GM21528 (cell line): ENCODE results near the gene STON2.

Source experiments
- ATAC-seq: cut with Tn5 transposase; IDR thresholded peaks from one replicate; pipeline ENCODE4 v1.9.1; 2021; ENCODE audit warnings: mild to moderate bottlenecking, moderate library complexity; ENCODE audit not compliant: unreplicated experiment, low FRiP score

STON2 gene

GRCh38 chr14:81341781-81342180 lies 58.3 kb downstream of the STON2 start:
- ATAC-seq, result no peak

- ATAC-seq, result no peak
Observed at GRCh38 chr14:81341370-81341769, 58.8 kb downstream of the STON2 start.

GRCh38 chr14:81340201-81340600 lies 59.9 kb downstream of the STON2 start:
- ATAC-seq, result no peak

- no peak for ATAC-seq
Observed at GRCh38 chr14:81337073-81337472, 63.1 kb downstream of the STON2 start.

GRCh38 chr14:81336009-81336408 lies 64.1 kb downstream of the STON2 start:
- ATAC-seq, result no peak

- no peak for ATAC-seq
Observed at GRCh38 chr14:81332725-81333124, 67.4 kb downstream of the STON2 start.

- no peak for ATAC-seq
Observed at GRCh38 chr14:81331229-81332021, 68.7 kb downstream of the STON2 start.

GRCh38 chr14:81330619-81331122 lies 69.5 kb downstream of the STON2 start:
- ATAC-seq, result no peak

GRCh38 chr14:81329640-81330381 lies 70.3 kb downstream of the STON2 start:
- ATAC-seq, result no peak

GRCh38 chr14:81326451-81326850 lies 73.7 kb downstream of the STON2 start:
- ATAC-seq, result no peak

- ATAC-seq, result no peak
Observed at GRCh38 chr14:81324011-81324410, 76.1 kb downstream of the STON2 start.

- ATAC-seq, result no peak
Observed at GRCh38 chr14:81323093-81323492, 77.0 kb downstream of the STON2 start.

GRCh38 chr14:81319946-81320345 lies 80.2 kb downstream of the STON2 start:
- ATAC-seq, result no peak

- ATAC-seq, result no peak
Observed at GRCh38 chr14:81319314-81319713, 80.8 kb downstream of the STON2 start.

- no peak for ATAC-seq
Observed at GRCh38 chr14:81315341-81315740, 84.8 kb downstream of the STON2 start.

GRCh38 chr14:81314443-81315175 lies 85.5 kb downstream of the STON2 start:
- ATAC-seq, result no peak

GRCh38 chr14:81313775-81314429 lies 86.2 kb downstream of the STON2 start:
- ATAC-seq, result no peak

- no peak for ATAC-seq
Observed at GRCh38 chr14:81313200-81313599, 86.9 kb downstream of the STON2 start.

GRCh38 chr14:81312289-81312876 lies 87.7 kb downstream of the STON2 start:
- ATAC-seq, result no peak

- ATAC-seq, result no peak
Observed at GRCh38 chr14:81311778-81312177, 88.3 kb downstream of the STON2 start.
